ENCODE results near the gene PSMD8.

The PSMD8 gene

DNA sequence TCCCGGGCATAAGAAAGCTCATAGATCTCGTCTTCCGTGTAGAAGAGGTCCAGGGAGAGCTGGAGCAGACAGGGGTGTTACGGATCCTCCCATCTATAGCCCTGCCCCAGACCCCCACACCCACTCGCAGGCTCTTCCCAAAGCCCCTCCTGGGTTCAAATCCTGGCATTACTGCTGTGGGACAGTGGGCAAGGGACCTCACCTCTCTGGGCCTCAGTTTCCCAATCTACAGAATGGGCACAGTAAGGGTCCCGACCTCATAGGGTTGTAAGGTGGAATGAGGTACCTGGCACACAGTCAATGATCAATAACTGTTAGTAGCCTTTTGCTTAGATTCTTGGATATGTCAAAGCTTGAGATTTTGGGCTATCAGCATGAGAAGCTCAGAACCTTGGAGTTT, 39.0 kb downstream of the PSMD8 start:
- TF ChIP-seq TAF1 (IDR thresholded peaks at IDR 0.05; ENCODE audit: low read depth) (no peak), CEBPB (IDR thresholded peaks at IDR 0.05) (no peak), EP300 (IDR thresholded peaks at IDR 0.05; ENCODE audit: borderline replicate concordance) (no peak), NFIC (IDR thresholded peaks at IDR 0.05) (no peak), FOXM1 (IDR thresholded peaks at IDR 0.05; ENCODE audit: borderline replicate concordance, low read depth) (no peak), TEAD4 (IDR thresholded peaks at IDR 0.05) (no peak), YY1 (IDR thresholded peaks at IDR 0.05; ENCODE audit: low read depth) (no peak)
- TF ChIP-seq, protein P1, sequence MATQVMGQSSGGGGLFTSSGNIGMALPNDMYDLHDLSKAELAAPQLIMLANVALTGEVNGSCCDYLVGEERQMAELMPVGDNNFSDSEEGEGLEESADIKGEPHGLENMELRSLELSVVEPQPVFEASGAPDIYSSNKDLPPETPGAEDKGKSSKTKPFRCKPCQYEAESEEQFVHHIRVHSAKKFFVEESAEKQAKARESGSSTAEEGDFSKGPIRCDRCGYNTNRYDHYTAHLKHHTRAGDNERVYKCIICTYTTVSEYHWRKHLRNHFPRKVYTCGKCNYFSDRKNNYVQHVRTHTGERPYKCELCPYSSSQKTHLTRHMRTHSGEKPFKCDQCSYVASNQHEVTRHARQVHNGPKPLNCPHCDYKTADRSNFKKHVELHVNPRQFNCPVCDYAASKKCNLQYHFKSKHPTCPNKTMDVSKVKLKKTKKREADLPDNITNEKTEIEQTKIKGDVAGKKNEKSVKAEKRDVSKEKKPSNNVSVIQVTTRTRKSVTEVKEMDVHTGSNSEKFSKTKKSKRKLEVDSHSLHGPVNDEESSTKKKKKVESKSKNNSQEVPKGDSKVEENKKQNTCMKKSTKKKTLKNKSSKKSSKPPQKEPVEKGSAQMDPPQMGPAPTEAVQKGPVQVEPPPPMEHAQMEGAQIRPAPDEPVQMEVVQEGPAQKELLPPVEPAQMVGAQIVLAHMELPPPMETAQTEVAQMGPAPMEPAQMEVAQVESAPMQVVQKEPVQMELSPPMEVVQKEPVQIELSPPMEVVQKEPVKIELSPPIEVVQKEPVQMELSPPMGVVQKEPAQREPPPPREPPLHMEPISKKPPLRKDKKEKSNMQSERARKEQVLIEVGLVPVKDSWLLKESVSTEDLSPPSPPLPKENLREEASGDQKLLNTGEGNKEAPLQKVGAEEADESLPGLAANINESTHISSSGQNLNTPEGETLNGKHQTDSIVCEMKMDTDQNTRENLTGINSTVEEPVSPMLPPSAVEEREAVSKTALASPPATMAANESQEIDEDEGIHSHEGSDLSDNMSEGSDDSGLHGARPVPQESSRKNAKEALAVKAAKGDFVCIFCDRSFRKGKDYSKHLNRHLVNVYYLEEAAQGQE (IDR thresholded peaks at IDR 0.05; ENCODE audit: low read depth): no peak
- TF ChIP-seq, protein P2, sequence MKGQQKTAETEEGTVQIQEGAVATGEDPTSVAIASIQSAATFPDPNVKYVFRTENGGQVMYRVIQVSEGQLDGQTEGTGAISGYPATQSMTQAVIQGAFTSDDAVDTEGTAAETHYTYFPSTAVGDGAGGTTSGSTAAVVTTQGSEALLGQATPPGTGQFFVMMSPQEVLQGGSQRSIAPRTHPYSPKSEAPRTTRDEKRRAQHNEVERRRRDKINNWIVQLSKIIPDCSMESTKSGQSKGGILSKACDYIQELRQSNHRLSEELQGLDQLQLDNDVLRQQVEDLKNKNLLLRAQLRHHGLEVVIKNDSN (IDR thresholded peaks at IDR 0.05): no peak

DNA sequence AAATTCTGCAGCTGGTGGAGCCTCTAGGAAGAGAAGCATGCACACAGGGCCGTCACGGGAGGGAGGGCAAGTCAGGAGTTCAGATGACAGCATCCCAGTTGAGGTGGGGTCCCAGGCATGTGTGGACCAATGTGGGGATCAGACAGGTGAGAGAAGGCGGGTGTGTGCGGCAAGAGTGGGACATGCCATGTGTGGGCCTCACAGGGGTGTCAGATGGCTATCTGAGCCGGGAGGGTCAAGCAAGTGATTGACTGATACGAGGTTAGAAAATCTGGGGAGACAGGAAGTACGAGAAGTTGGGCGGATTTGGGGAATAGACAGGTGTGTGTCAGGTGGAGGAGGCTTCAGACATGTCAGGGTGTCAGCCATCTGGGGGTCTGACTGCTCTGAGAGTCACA, 42.8 kb downstream of the PSMD8 start:
- no peak for TF ChIP-seq TCF12 (IDR thresholded peaks at IDR 0.05; ENCODE audit: low read depth)
- no peak for TF ChIP-seq FOXM1 (IDR thresholded peaks at IDR 0.05; ENCODE audit: borderline replicate concordance, low read depth)
- TF ChIP-seq, protein P3, sequence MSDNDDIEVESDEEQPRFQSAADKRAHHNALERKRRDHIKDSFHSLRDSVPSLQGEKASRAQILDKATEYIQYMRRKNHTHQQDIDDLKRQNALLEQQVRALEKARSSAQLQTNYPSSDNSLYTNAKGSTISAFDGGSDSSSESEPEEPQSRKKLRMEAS (IDR thresholded peaks at IDR 0.05): no peak
- TF ChIP-seq TAF1 (IDR thresholded peaks at IDR 0.05; ENCODE audit: low read depth): no peak
- no peak for TF ChIP-seq EP300 (IDR thresholded peaks at IDR 0.05; ENCODE audit: borderline replicate concordance)
- no peak for TF ChIP-seq TEAD4 (IDR thresholded peaks at IDR 0.05)
- no peak for TF ChIP-seq CEBPB (IDR thresholded peaks at IDR 0.05)
- TF ChIP-seq, protein P1 (IDR thresholded peaks at IDR 0.05; ENCODE audit: low read depth): no peak
- TF ChIP-seq ZBTB7A (IDR thresholded peaks at IDR 0.05; ENCODE audit: low read depth): no peak
- no peak for TF ChIP-seq RAD21 (IDR thresholded peaks at IDR 0.05; ENCODE audit: low read depth)
- TF ChIP-seq NFIC (IDR thresholded peaks at IDR 0.05): no peak

DNA sequence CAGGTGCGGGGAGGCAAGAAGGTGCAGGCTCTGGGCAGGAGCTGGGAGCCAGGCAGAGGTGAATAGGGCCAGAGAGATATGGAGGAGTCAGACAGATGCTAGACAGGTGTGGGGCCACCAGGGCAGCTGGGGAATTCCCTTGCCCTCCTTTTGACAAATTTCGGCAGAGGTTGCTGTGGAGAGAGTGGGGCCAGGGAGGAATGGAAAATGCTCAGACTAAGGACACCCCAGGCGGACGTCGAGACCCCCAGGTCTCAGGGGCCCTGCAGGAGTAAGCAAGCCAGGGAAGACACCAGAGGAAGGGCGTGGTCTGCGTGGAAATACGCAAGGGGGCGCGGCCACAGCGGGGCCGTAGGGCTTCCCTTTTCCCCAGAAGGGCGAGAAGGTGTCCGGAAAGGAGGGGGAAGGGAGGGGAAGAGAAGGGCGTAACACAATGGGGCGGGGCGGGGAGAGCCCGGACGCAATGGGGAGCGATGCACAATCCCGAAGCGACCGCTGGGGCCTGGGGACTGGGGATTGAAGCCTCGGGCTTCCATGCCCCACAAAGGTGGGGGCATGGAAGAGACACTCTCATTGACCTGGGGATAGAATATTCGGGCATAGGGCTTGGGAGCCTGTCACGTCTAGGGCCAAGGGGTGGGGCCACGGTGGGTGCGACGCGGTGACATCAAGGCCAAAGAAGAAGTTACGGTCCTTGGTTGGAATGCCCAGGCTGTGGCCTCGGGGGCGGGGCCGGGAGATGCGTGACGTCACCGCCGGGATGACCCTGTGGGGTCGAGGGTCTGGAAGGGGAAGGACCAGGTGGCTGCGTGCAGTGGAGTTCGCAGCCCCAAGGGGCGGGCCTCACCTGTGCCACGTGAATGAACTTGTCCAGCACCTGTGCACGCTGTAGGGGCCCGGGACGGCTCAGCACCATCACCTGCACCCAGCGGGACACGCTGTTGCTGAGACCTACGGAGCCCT, 43.5 kb downstream of the PSMD8 start:
- TF ChIP-seq RAD21 (IDR thresholded peaks at IDR 0.05; ENCODE audit: low read depth) (no peak), CREB1 (IDR thresholded peaks at IDR 0.05; ENCODE audit: low read depth) (peak; percentile 45; the same call in 1 of the 2 replicates), ZBTB7A (IDR thresholded peaks at IDR 0.05; ENCODE audit: low read depth) (0 out of 2 replicates have a peak, but pooled peaks have one; percentile 54), TEAD4 (IDR thresholded peaks at IDR 0.05) (no peak)
- TF ChIP-seq, protein P2 (IDR thresholded peaks at IDR 0.05): 0 out of 2 replicates have a peak, but pooled peaks have one; percentile 32
- TF ChIP-seq, protein P3 (IDR thresholded peaks at IDR 0.05): peak; percentile 18

DNA sequence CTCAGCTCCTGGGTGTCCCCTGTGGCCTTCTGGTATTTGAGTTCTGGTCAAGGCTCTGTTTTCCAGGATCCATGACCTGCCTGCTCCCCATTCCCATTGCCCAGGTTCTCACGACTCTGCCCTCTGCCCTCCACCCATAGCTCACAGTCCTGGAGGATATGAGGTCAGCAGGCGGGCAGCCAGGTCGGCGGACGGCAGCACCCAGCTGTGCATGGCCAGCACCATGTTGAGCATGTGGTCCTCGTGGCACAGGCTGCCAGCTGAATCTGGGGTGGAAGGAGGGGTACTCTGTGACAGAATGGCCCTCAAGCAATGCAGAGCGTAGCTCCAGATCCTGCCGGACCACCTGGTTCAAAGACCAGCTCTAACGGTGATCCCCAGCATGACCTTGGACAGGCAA, 46.6 kb downstream of the PSMD8 start:
- TF ChIP-seq, protein P2 (IDR thresholded peaks at IDR 0.05): no peak
- TF ChIP-seq EGR1 (IDR thresholded peaks at IDR 0.05): no peak
- no peak for TF ChIP-seq YY1 (IDR thresholded peaks at IDR 0.05; ENCODE audit: low read depth)
- no peak for TF ChIP-seq CREB1 (IDR thresholded peaks at IDR 0.05; ENCODE audit: low read depth)

DNA sequence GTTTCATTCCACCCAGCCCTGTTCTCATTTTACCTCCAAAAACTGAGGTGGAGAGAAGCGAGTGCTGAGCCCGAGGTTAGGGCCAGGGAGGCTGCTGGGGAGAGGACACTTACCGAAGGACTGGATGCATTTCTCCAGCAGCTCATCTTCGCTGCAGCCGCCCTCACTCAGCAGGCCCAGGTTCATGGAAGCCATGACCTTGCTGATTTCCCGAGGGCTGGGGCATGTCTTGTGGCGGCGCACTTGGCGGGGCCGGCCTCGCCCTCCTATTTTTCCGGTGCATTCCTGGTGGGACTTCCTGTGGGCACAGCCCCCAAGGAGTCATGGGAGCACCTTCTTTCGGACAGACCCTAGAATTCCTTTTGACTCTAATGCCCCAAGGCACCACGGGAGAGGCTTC, 47.5 kb downstream of the PSMD8 start:
- TF ChIP-seq NFIC (IDR thresholded peaks at IDR 0.05) (no peak), EP300 (IDR thresholded peaks at IDR 0.05; ENCODE audit: borderline replicate concordance) (no peak), TAF1 (IDR thresholded peaks at IDR 0.05; ENCODE audit: low read depth) (no peak), FOXM1 (IDR thresholded peaks at IDR 0.05; ENCODE audit: borderline replicate concordance, low read depth) (no peak), ZBTB7A (IDR thresholded peaks at IDR 0.05; ENCODE audit: low read depth) (no peak)
- TF ChIP-seq, protein P2 (IDR thresholded peaks at IDR 0.05): no peak
- TF ChIP-seq, protein P1 (IDR thresholded peaks at IDR 0.05; ENCODE audit: low read depth): no peak
- TF ChIP-seq, protein P3 (IDR thresholded peaks at IDR 0.05): no peak

Measured in Ishikawa (cell line).